Measurements from ENCODE around the gene LRCH3. TPM values are rescaled to one million over a fixed set of nuclear protein-coding genes. Genes with fewer than 3 reads are reported as not detected.

The LRCH3 gene
- total RNA-seq, 1 donor from 2014 or later: 96.1 TPM

DNA sequence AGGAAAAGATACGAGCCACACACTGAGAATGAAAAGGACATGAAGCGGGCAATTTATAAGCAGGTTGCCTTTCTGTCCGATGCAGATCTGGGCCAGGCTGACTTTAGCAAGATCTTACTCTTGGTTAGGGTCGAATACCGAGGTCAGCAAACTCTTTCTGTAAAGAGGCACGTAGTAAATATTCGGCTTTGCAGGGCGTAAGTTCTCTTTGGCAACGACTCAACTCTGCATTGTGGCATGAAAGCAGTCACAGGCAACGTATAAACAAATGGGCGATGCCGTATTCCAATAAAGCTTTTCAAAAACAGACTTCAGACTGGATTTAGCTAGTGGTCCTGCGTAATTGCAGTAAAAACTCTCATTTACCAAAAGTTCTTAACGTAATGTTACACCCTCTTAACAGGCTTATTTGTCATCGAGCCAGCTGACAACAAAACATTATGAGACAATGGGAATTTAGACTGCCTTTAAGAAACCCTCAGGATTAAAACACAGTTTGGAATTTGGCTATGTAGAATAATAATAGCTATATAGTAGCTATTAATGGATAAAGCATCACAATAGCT is 145.8 kb downstream of the LRCH3 start:
- no peaks in the 10 kb centered on the region for H3K27me3 Mint-ChIP-seq
- no peak overlapping the region for H3K4me3 Mint-ChIP-seq
- CTCF ChIA-PET: no interaction called here
- H3K36me3 Mint-ChIP-seq (ENCODE audit: low read depth): peaks cover 6% of the 10 kb centered on the region
- intact Hi-C loops (cut with micrococcal nuclease): no loop called here
- DNase-seq: no peak
- no peak for ATAC-seq (ENCODE audit: low read depth)
- no peaks in the 10 kb centered on the region for H3K9me3 Mint-ChIP-seq
- H3K4me1 Mint-ChIP-seq: no peaks in the 10 kb centered on the region
- H3K27ac Mint-ChIP-seq: no peak overlapping the region
- TF ChIP-seq, protein P1, sequence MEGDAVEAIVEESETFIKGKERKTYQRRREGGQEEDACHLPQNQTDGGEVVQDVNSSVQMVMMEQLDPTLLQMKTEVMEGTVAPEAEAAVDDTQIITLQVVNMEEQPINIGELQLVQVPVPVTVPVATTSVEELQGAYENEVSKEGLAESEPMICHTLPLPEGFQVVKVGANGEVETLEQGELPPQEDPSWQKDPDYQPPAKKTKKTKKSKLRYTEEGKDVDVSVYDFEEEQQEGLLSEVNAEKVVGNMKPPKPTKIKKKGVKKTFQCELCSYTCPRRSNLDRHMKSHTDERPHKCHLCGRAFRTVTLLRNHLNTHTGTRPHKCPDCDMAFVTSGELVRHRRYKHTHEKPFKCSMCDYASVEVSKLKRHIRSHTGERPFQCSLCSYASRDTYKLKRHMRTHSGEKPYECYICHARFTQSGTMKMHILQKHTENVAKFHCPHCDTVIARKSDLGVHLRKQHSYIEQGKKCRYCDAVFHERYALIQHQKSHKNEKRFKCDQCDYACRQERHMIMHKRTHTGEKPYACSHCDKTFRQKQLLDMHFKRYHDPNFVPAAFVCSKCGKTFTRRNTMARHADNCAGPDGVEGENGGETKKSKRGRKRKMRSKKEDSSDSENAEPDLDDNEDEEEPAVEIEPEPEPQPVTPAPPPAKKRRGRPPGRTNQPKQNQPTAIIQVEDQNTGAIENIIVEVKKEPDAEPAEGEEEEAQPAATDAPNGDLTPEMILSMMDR (IDR thresholded peaks at IDR 0.05): no peak
- POLR2A ChIA-PET: no interaction called here

Other genes with a start within 250 kb of the LRCH3 start
- 35.1 and 40.9 TPM in 2 replicates for gene BDH1, start 235.3 kb upstream of the LRCH3 start, total RNA-seq
- gene RUBCN, start 54.4 kb upstream of the LRCH3 start, total RNA-seq: 196 and 217 TPM in 2 replicates
- 78.6 and 84.2 TPM in 2 replicates for gene FYTTD1, start 41.4 kb upstream of the LRCH3 start, total RNA-seq
- gene RPL35A, start 158.9 kb downstream of the LRCH3 start, total RNA-seq: 1,534 and 1,556 TPM in 2 replicates
- gene LMLN, start 169.0 kb downstream of the LRCH3 start, total RNA-seq: 2.9 and 4.1 TPM in 2 replicates

Data from activated B cell treated with CpG ODN at 0.5 μM for 24 hours (primary cell).